H1 (cell line): ENCODE measurements around the gene PRMT9. TPM values are rescaled to one million over a fixed set of nuclear protein-coding genes. Genes with fewer than 3 reads are reported as not detected.

Experiments used
- CTCF ChIA-PET: fragments of 300-600 bp; sonication (Branson Sonifier 250); formaldehyde crosslinking; loops from one replicate; lab custom pipeline; 2021; ENCODE audit not compliant: partially characterized antibody; lab: Charles Lee
- POLR2A ChIA-PET: fragments of 300-600 bp; sonication (Branson Sonifier 250); formaldehyde crosslinking; loops from one replicate; lab custom pipeline; 2021; ENCODE audit warnings: inconsistent platforms; ENCODE audit not compliant: partially characterized antibody; lab: Charles Lee
- DNase-seq, 2 experiments: peaks; one replicate each; pipeline versions ENCODE4 v3.0.0 to v3.0.0-alpha.2; 2010 to 2022; ENCODE audit warnings: low spot score in 2 of 2, low read depth in 1 of 2, mixed read lengths in 1 of 2
- FAIRE-seq: peaks from 2 replicates; lab custom pipeline; 2011; peaks lifted over from hg19 to GRCh38; lab: Jason Lieb, UNC
- H2AFZ ChIP-seq: 2 replicates; pipeline ENCODE4 v1.8.1; 2012; ENCODE audit warnings: low read length, inconsistent platforms
- H2AK5ac ChIP-seq: 2 replicates; pipeline ENCODE4 v1.6.1; 2013; ENCODE audit warnings: low read depth, low read length
- H2BK120ac ChIP-seq: replicated peaks from 2 replicates; pipeline ENCODE3; 2013; ENCODE audit warnings: low read depth, low read length, inconsistent platforms
- H2BK12ac ChIP-seq: 2 replicates; pipeline ENCODE4 v1.6.1; 2013; ENCODE audit warnings: low read depth, low read length
- H2BK15ac ChIP-seq: 2 replicates; pipeline ENCODE4 v1.6.1; 2013; ENCODE audit warnings: low read length
- H2BK20ac ChIP-seq: 2 replicates; pipeline ENCODE4 v1.6.1; 2013; ENCODE audit warnings: low read length
- H2BK5ac ChIP-seq: 2 replicates; pipeline ENCODE4 v1.6.1; 2013; ENCODE audit warnings: low read depth, low read length
- H3K14ac ChIP-seq: 2 replicates; pipeline ENCODE4 v1.6.1; 2013; ENCODE audit warnings: inconsistent platforms; ENCODE audit not compliant: insufficient read length
- H3K18ac ChIP-seq: 2 replicates; pipeline ENCODE4 v1.6.1; 2013; ENCODE audit warnings: low read length; ENCODE audit errors: extremely low read depth
- H3K23ac ChIP-seq: 2 replicates; pipeline ENCODE4 v1.6.1; 2013; ENCODE audit warnings: inconsistent platforms; ENCODE audit not compliant: insufficient read length
- H3K23me2 ChIP-seq: 2 replicates; pipeline ENCODE4 v1.6.1; 2013; ENCODE audit warnings: low read depth, low read length
- H3K27ac ChIP-seq: 2 replicates; pipeline ENCODE4 v1.6.1; 2011; ENCODE audit warnings: low read depth, low read length, inconsistent platforms
- H3K27me3 ChIP-seq, 4 experiments: replicated peaks in 1 of 4; 1 replicate in 1 of 4; 2 replicates in 3 of 4; pipeline versions ENCODE4 v1.6.1 to v1.8.1; 2011 to 2013; ENCODE audit warnings: low read length in 3 of 4, mild to moderate bottlenecking in 3 of 4, inconsistent platforms in 2 of 4, mixed read lengths in 2 of 4, moderate library complexity in 1 of 4; ENCODE audit not compliant: control insufficient read depth in 3 of 4, insufficient read depth in 3 of 4; ENCODE audit errors: extremely low read depth in 1 of 4
- H3K36me3 ChIP-seq, 4 experiments: 2 replicates each; pipeline versions ENCODE4 v1.6.1 to v1.8.1; 2011 to 2013; ENCODE audit warnings: mild to moderate bottlenecking in 4 of 4, low read length in 3 of 4, moderate library complexity in 2 of 4, control low read depth in 1 of 4, inconsistent platforms in 1 of 4; ENCODE audit not compliant: insufficient read depth in 4 of 4, control insufficient read depth in 2 of 4
- H3K4ac ChIP-seq: replicated peaks from 2 replicates; pipeline ENCODE3; 2013; ENCODE audit warnings: low read length, low read depth, mixed read lengths, inconsistent platforms; ENCODE audit not compliant: insufficient read length
- H3K4me1 ChIP-seq, 4 experiments: replicated peaks in 1 of 4; 1 replicate in 1 of 4; 2 replicates in 3 of 4; pipeline versions ENCODE4 v1.6.1 to v1.8.1; 2011 to 2013; ENCODE audit warnings: low read length in 3 of 4, inconsistent platforms in 2 of 4, mixed read lengths in 1 of 4; ENCODE audit not compliant: insufficient read depth in 4 of 4, control insufficient read depth in 3 of 4
- H3K4me2 ChIP-seq, 2 experiments: 2 replicates each; pipeline versions ENCODE4 v1.6.1 to v1.8.1; 2011 to 2013; ENCODE audit warnings: low read depth in 2 of 2, low read length in 2 of 2, control low read depth in 1 of 2, inconsistent platforms in 1 of 2, mild to moderate bottlenecking in 1 of 2; ENCODE audit not compliant: insufficient read depth in 1 of 2
- H3K4me3 ChIP-seq, 4 experiments: fragments of 200-600, 300-600 bp in 1 of 4; sonication (generic), shearing (Covaris generic), sonication (Bioruptor Twin) in 1 of 4; 2 replicates each; pipeline versions ENCODE4 v1.5.1 to v1.8.1; 2011 to 2016; ENCODE audit warnings: low read length in 4 of 4, low read depth in 3 of 4, control low read depth in 2 of 4, inconsistent platforms in 2 of 4, mild to moderate bottlenecking in 2 of 4, mixed read lengths in 1 of 4, moderate library complexity in 1 of 4; ENCODE audit not compliant: insufficient read depth in 2 of 4; ENCODE audit errors: extremely low read depth in 1 of 4
- H3K56ac ChIP-seq: replicated peaks from 2 replicates; pipeline ENCODE3; 2013; ENCODE audit warnings: low read depth, mild to moderate bottlenecking, mixed read lengths, low read length, inconsistent platforms; ENCODE audit not compliant: insufficient read length
- H3K79me1 ChIP-seq: 2 replicates; pipeline ENCODE4 v1.6.1; 2013; ENCODE audit warnings: low read depth, low read length, control low read depth
- H3K79me2 ChIP-seq, 2 experiments: 2 replicates each; pipeline versions ENCODE4 v1.6.1 to v1.8.1; 2012 to 2013; ENCODE audit warnings: low read length in 2 of 2, mild to moderate bottlenecking in 2 of 2, inconsistent platforms in 1 of 2; ENCODE audit not compliant: insufficient read depth in 2 of 2, control insufficient read depth in 1 of 2
- H3K9ac ChIP-seq, 4 experiments: replicated peaks in 1 of 4; 1 replicate in 1 of 4; 2 replicates in 3 of 4; pipeline versions ENCODE4 v1.6.1 to v1.8.1; 2011 to 2013; ENCODE audit warnings: low read depth in 3 of 4, low read length in 3 of 4, control low read depth in 2 of 4, mild to moderate bottlenecking in 2 of 4, moderate library complexity in 2 of 4, inconsistent platforms in 1 of 4; ENCODE audit errors: extremely low read depth in 1 of 4
- H3K9me3 ChIP-seq, 2 experiments: 2 replicates each; pipeline versions ENCODE4 v1.6.1 to v1.8.1; 2012 to 2013; ENCODE audit warnings: mild to moderate bottlenecking in 2 of 2, moderate library complexity in 2 of 2, control low read depth in 1 of 2, inconsistent platforms in 1 of 2, low read depth in 1 of 2, low read length in 1 of 2, mixed read lengths in 1 of 2; ENCODE audit not compliant: insufficient read depth in 2 of 2
- H4K20me1 ChIP-seq, 2 experiments: replicated peaks in 1 of 2; 2 replicates each; pipeline versions ENCODE3 to v1.8.1; 2011 to 2013; ENCODE audit warnings: inconsistent platforms in 2 of 2, low read length in 2 of 2, mild to moderate bottlenecking in 1 of 2; ENCODE audit not compliant: insufficient read depth in 2 of 2, control insufficient read depth in 1 of 2
- H4K5ac ChIP-seq: 2 replicates; pipeline ENCODE4 v1.6.1; 2013; ENCODE audit warnings: low read length, low read depth, mixed read lengths, inconsistent platforms; ENCODE audit not compliant: insufficient read length
- H4K8ac ChIP-seq: 2 replicates; pipeline ENCODE4 v1.8.0; 2013; ENCODE audit warnings: mild to moderate bottlenecking, moderate library complexity, low read length, inconsistent platforms; ENCODE audit not compliant: insufficient read depth; ENCODE audit errors: extremely low read depth
- H4K91ac ChIP-seq: replicated peaks from 2 replicates; pipeline ENCODE3; 2013; ENCODE audit warnings: low read length, mixed read lengths, inconsistent platforms; ENCODE audit not compliant: insufficient read length
- ASH2L ChIP-seq: fragments of 200-600, 300-600 bp; sonication (generic); IDR thresholded peaks from one replicate; pipeline ENCODE4 v1.7.1; 2017; ENCODE audit warnings: low read length
- ATF2 ChIP-seq: IDR thresholded peaks from 2 replicates; pipeline ENCODE4 v1.6.1; 2012; ENCODE audit warnings: low read length, inconsistent platforms
- CEBPB ChIP-seq: IDR thresholded peaks from 2 replicates; pipeline ENCODE4 v1.6.1; 2012; ENCODE audit warnings: low read depth, low read length
- CHD1 ChIP-seq: IDR thresholded peaks from 2 replicates; pipeline ENCODE4 v1.6.1; 2012; ENCODE audit warnings: low read depth, low read length, improper control_type of control experiment
- SIN3A ChIP-seq, 2 experiments: IDR thresholded peaks in 1 of 2; conservative IDR thresholded peaks in 1 of 2; 2 replicates each; pipeline ENCODE4 v1.6.1; 2011 to 2012; ENCODE audit warnings: low read length in 2 of 2, improper control_type of control experiment in 1 of 2, low read depth in 1 of 2, mild to moderate bottlenecking in 1 of 2
- SRF ChIP-seq: IDR thresholded peaks from 2 replicates; pipeline ENCODE4 v1.6.1; 2011; ENCODE audit warnings: mild to moderate bottlenecking, low read depth, low read length, moderate library complexity
- YY1 ChIP-seq: IDR thresholded peaks from 2 replicates; pipeline ENCODE4 v1.6.1; 2011; ENCODE audit warnings: low read depth, mild to moderate bottlenecking, low read length
- WGBS, 2 experiments: shearing (Covaris generic) in 1 of 2; methylation state at CpG; one replicate each; pipeline versions ENCODE4 v1.1.6 to v1.1.7; 2013 to 2015; ENCODE audit warnings: low lambda C conversion rate in 2 of 2, mixed read lengths in 2 of 2, inconsistent platforms in 1 of 2, low coverage in 1 of 2, missing lambda C conversion rate in 1 of 2; ENCODE audit not compliant: insufficient replicate concordance in 2 of 2, insufficient coverage in 1 of 2, insufficient read length in 1 of 2; ENCODE audit errors: extremely low coverage in 1 of 2, missing lambda C conversion rate in 1 of 2; 5-methylcytosine and 5-hydroxymethylcytosine counted together
- polyA plus RNA-seq, 7 experiments: library from polyadenylated mRNA; depleted of rRNA in 3 of 7; stranded (reverse) in 5 of 7; unstranded in 2 of 7; fragments of >200 nt in 5 of 7; fragments of 200-250 nt in 2 of 7; gene quantifications; 1 replicate in 5 of 7; 2 replicates in 1 of 7; 4 replicates in 1 of 7; pipeline versions ENCODE4 v1.2.1 to v1.2.3, GENCODE V29; 2011 to 2013; ENCODE audit warnings: missing spikeins in 2 of 7, mixed read lengths in 2 of 7
- total RNA-seq: library from RNA; stranded (reverse); fragmentation: NEBNext Ultra II Directional; extraction: Animal tissue kit (Norgen Biotek cat#: 25700); gene quantifications from 2 replicates; pipeline ENCODE4 v1.2.1, GENCODE V29; 2021
- TF ChIP-seq, protein P1 (sequence below), 3 experiments: IDR thresholded peaks; 1 replicate in 2 of 3; 2 replicates in 1 of 3; pipeline versions ENCODE4 v1.5.1 to v1.6.1; 2011; ENCODE audit warnings: low read length in 3 of 3, mild to moderate bottlenecking in 3 of 3, inconsistent platforms in 2 of 3, low read depth in 1 of 3, moderate library complexity in 1 of 3; ENCODE audit not compliant: insufficient read depth in 1 of 3; ENCODE audit errors: control extremely low read depth in 1 of 3
- TF ChIP-seq, protein P2 (sequence below): IDR thresholded peaks from 2 replicates; pipeline ENCODE4 v1.6.1; 2012; ENCODE audit warnings: inconsistent platforms

PRMT9 gene
- total and polyA plus RNA-seq, 2 of the 8 experiments (the other 6 are each of a cell fraction or from before 2014, with no cell fraction given), result 3.8 to 9.6 TPM

DNA sequence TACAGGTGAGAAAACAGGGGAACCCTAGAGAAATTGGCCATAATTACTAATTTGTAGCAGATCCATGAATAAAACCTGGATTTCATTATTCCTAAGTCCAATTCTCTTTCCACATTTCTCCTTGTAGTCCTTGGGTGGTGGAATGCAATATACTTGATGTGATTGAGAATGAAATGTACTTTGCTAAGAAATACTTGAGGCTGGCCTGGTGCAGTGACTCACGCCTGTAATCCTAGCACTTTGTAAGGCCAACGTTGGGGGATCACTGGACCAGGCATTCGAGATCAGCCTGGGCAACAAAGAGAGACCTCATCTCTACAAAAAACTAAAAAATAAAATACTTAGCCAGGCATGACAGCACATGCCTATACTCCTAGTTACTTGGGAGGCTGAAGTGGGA lies 50.9 kb downstream of the PRMT9 start:
- ChIA-PET CTCF (interaction anchor here (1.2 kb wide), 1 partner anchor 234 kb away, joined by 3 read pairs; no protein-coding TSS in a partner anchor), POLR2A (no interaction called here)
- FAIRE-seq, result no peak
- TF ChIP-seq CEBPB, result no peak
- TF ChIP-seq ASH2L, result no peak
- no peak for TF ChIP-seq SIN3A (conservative IDR thresholded peaks at IDR 0.05 in 1 of 2, IDR thresholded peaks at IDR 0.05 in 1 of 2; ENCODE audit: low read depth in 1 of 2, low read length in 2 of 2)
- no peak for TF ChIP-seq CHD1
- no peak for TF ChIP-seq YY1
- TF ChIP-seq, protein P1, sequence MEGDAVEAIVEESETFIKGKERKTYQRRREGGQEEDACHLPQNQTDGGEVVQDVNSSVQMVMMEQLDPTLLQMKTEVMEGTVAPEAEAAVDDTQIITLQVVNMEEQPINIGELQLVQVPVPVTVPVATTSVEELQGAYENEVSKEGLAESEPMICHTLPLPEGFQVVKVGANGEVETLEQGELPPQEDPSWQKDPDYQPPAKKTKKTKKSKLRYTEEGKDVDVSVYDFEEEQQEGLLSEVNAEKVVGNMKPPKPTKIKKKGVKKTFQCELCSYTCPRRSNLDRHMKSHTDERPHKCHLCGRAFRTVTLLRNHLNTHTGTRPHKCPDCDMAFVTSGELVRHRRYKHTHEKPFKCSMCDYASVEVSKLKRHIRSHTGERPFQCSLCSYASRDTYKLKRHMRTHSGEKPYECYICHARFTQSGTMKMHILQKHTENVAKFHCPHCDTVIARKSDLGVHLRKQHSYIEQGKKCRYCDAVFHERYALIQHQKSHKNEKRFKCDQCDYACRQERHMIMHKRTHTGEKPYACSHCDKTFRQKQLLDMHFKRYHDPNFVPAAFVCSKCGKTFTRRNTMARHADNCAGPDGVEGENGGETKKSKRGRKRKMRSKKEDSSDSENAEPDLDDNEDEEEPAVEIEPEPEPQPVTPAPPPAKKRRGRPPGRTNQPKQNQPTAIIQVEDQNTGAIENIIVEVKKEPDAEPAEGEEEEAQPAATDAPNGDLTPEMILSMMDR (IDR thresholded peaks at IDR 0.05; ENCODE audit: control extremely low read depth in 1 of 3, insufficient read depth in 1 of 3, low read depth in 1 of 3, low read length in 3 of 3), result no peak
- TF ChIP-seq ATF2, result no peak
- no peak for TF ChIP-seq SRF
- TF ChIP-seq, protein P2, sequence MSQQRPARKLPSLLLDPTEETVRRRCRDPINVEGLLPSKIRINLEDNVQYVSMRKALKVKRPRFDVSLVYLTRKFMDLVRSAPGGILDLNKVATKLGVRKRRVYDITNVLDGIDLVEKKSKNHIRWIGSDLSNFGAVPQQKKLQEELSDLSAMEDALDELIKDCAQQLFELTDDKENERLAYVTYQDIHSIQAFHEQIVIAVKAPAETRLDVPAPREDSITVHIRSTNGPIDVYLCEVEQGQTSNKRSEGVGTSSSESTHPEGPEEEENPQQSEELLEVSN, result no peak

More for the DNA sequence above, 50.9 kb downstream of the PRMT9 start:
- Histone ChIP-seq H3K27ac (no peak overlapping the region), H2BK15ac (no peak overlapping the region), H3K27me3 (no peaks in the 10 kb centered on the region), H3K4me2 (no peak overlapping the region), H3K4me3 (no peak overlapping the region), H2BK5ac (no peak overlapping the region), H3K4me1 (peaks cover 0 to 7% (median 3%) of the 10 kb centered on the region in 4 experiments; a peak in 2 of 7 replicates), H4K20me1 (no peaks in the 10 kb centered on the region), H2BK12ac (no peak overlapping the region), H4K5ac (no peak overlapping the region), H3K79me1 (no peaks in the 10 kb centered on the region), H3K9ac (no peak overlapping the region), H3K4ac (no peak overlapping the region), H3K23me2 (no peaks in the 10 kb centered on the region), H3K79me2 (no peaks in the 10 kb centered on the region; a peak in 1 of 4 replicates), H3K14ac (no peak overlapping the region), H3K23ac (no peak overlapping the region), H2AK5ac (no peak overlapping the region), H2AFZ (no peak overlapping the region), H3K18ac (no peak overlapping the region), H3K9me3 (no peaks in the 10 kb centered on the region), H4K91ac (no peak overlapping the region), H3K56ac (no peak overlapping the region), H4K8ac (no peak overlapping the region), H2BK120ac (no peak overlapping the region), H2BK20ac (no peak overlapping the region), H3K36me3 (peaks cover 6 to 71% (median 17%) of the 10 kb centered on the region in 4 experiments; a peak in 5 of 8 replicates)
- WGBS, 2 experiments, result 80% methylated on average over 3 of the region's 3 CpGs; no CpG with 5 or more reads in 1 of the 2 experiments
- DNase-seq, result no peak
